ENCODE measurements around the gene SMIM26.

SMIM26 gene

DNA sequence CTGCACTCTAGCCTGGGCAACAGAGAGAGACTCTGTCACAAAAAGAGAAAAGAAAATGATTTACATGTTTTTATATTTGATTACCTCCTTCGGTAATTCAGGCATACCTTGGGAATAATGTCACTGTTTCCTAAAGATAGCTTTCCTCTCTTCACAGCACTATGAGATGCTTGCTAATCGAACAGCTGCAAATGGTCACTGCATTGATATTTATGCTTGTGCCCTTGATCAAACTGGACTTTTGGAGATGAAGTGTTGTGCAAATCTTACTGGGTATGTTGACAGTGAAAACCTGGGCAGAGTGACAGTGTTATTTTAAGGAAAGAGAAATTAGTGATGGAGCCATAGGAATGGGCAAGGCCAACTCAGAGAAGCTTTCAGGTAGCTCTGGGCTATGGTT is 39.9 kb upstream of the SMIM26 start:
- Histone ChIP-seq H3F3A (ENCODE audit: low read depth) (no peaks in the 10 kb centered on the region), H3K36me3 (ENCODE audit: insufficient read depth, low read length) (peaks cover 78% of the 10 kb centered on the region), H3K27me3 (ENCODE audit: insufficient read depth, low read length, poor library complexity, severe bottlenecking) (no peaks in the 10 kb centered on the region), H3K79me2 (ENCODE audit: insufficient read depth, low read length) (no peaks in the 10 kb centered on the region), H3K4me2 (ENCODE audit: low read depth, low read length, poor library complexity, severe bottlenecking) (no peak overlapping the region), H2AFZ (ENCODE audit: low read length) (no peak overlapping the region), H3K9me3 (ENCODE audit: insufficient read depth, low read depth, low read length) (no peaks in the 10 kb centered on the region), H3K9me2 (replicated peaks; ENCODE audit: low read depth, low read length) (no peaks in the 10 kb centered on the region), H3K9ac (ENCODE audit: low read depth, low read length, poor library complexity, severe bottlenecking) (no peak overlapping the region), H3K4me3 (ENCODE audit: low read length, poor library complexity, severe bottlenecking) (no peak overlapping the region), H4K20me1 (ENCODE audit: insufficient read depth, low read length, poor library complexity, severe bottlenecking) (no peaks in the 10 kb centered on the region), H3K4me1 (ENCODE audit: insufficient read depth, low read length, poor library complexity, severe bottlenecking) (no peaks in the 10 kb centered on the region)
- TF ChIP-seq EZH2phosphoT487 (IDR thresholded peaks at IDR 0.05; ENCODE audit: borderline replicate concordance) (no peak), CTCF (conservative IDR thresholded peaks at IDR 0.05; ENCODE audit: low read length) (no peak)

GRCh38 chr20:18527836-18528235 is 39.4 kb upstream of the SMIM26 start:
- TF ChIP-seq EZH2phosphoT487 (IDR thresholded peaks at IDR 0.05; ENCODE audit: borderline replicate concordance) (no peak), CTCF (conservative IDR thresholded peaks at IDR 0.05; ENCODE audit: low read length) (no peak)
- no peak overlapping the region for H3K4me2 ChIP-seq (ENCODE audit: low read depth, low read length, poor library complexity, severe bottlenecking)
- H3K9me3 ChIP-seq (ENCODE audit: insufficient read depth, low read depth, low read length) = no peaks in the 10 kb centered on the region
- H4K20me1 ChIP-seq (ENCODE audit: insufficient read depth, low read length, poor library complexity, severe bottlenecking) = no peaks in the 10 kb centered on the region
- no peaks in the 10 kb centered on the region for H3K4me1 ChIP-seq (ENCODE audit: insufficient read depth, low read length, poor library complexity, severe bottlenecking)
- H3K9ac ChIP-seq (ENCODE audit: low read depth, low read length, poor library complexity, severe bottlenecking) = no peak overlapping the region
- no peak overlapping the region for H3K4me3 ChIP-seq (ENCODE audit: low read length, poor library complexity, severe bottlenecking)
- peaks cover 82% of the 10 kb centered on the region for H3K36me3 ChIP-seq (ENCODE audit: insufficient read depth, low read length)
- no peaks in the 10 kb centered on the region for H3K27me3 ChIP-seq (ENCODE audit: insufficient read depth, low read length, poor library complexity, severe bottlenecking)
- H3F3A ChIP-seq (ENCODE audit: low read depth) = no peaks in the 10 kb centered on the region
- no peaks in the 10 kb centered on the region for H3K9me2 ChIP-seq (replicated peaks; ENCODE audit: low read depth, low read length)
- no peaks in the 10 kb centered on the region for H3K79me2 ChIP-seq (ENCODE audit: insufficient read depth, low read length)
- H2AFZ ChIP-seq (ENCODE audit: low read length) = no peak overlapping the region

DNA sequence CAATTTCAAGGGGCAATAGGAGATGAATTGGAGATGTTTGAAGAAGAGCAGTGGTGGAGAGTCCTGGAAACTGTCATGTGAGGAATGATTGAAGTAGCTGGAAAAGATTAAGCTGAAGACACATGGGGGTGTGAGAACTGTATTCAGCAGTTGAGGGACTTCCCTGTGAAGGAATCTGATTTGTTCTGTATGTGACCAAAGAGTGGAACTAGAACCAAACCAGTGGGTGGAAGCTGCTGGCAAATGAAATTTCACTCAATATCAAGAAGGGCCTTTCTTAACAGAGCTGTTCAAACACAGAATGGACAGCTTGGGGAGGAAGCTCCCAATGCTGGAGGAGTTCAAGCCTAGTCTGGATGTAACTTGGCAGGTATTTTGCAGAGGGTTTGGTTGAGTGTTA is 38.2 kb upstream of the SMIM26 start:
- no peaks in the 10 kb centered on the region for H3K27me3 ChIP-seq (ENCODE audit: insufficient read depth, low read length, poor library complexity, severe bottlenecking)
- no peaks in the 10 kb centered on the region for H3K9me2 ChIP-seq (replicated peaks; ENCODE audit: low read depth, low read length)
- no peaks in the 10 kb centered on the region for H3K9me3 ChIP-seq (ENCODE audit: insufficient read depth, low read depth, low read length)
- H3K4me2 ChIP-seq (ENCODE audit: low read depth, low read length, poor library complexity, severe bottlenecking) = no peak overlapping the region
- TF ChIP-seq CTCF (conservative IDR thresholded peaks at IDR 0.05; ENCODE audit: low read length) (no peak), EZH2phosphoT487 (IDR thresholded peaks at IDR 0.05; ENCODE audit: borderline replicate concordance) (no peak)
- H2AFZ ChIP-seq (ENCODE audit: low read length) = no peak overlapping the region
- H4K20me1 ChIP-seq (ENCODE audit: insufficient read depth, low read length, poor library complexity, severe bottlenecking) = no peaks in the 10 kb centered on the region
- H3K36me3 ChIP-seq (ENCODE audit: insufficient read depth, low read length) = peaks cover 93% of the 10 kb centered on the region
- no peaks in the 10 kb centered on the region for H3F3A ChIP-seq (ENCODE audit: low read depth)
- no peak overlapping the region for H3K9ac ChIP-seq (ENCODE audit: low read depth, low read length, poor library complexity, severe bottlenecking)
- no peaks in the 10 kb centered on the region for H3K79me2 ChIP-seq (ENCODE audit: insufficient read depth, low read length)
- no peak overlapping the region for H3K4me3 ChIP-seq (ENCODE audit: low read length, poor library complexity, severe bottlenecking)
- H3K4me1 ChIP-seq (ENCODE audit: insufficient read depth, low read length, poor library complexity, severe bottlenecking) = no peaks in the 10 kb centered on the region
